Putamen (tissue), 1 donor: ENCODE measurements around the gene MICALL1.

Source experiments
- DNase-seq: peaks from one replicate; pipeline ENCODE4 v3.0.0-alpha.2; 2016; ENCODE audit warnings: low spot score

The MICALL1 gene

GRCh38 chr22:37904572-37905533 lies 1.2 kb upstream of the MICALL1 start:
- DNase-seq: no peak

- DNase-seq: no peak
Observed at GRCh38 chr22:37906364-37907008, 389 bp downstream of the MICALL1 start.

- DNase-seq: no peak
Observed at GRCh38 chr22:37907036-37907954, 1.2 kb downstream of the MICALL1 start.

- no peak for DNase-seq
Observed at GRCh38 chr22:37909766-37910165, 3.7 kb downstream of the MICALL1 start.

- no peak for DNase-seq
Observed at GRCh38 chr22:37910890-37911672, 5.0 kb downstream of the MICALL1 start.

- DNase-seq: no peak
Observed at GRCh38 chr22:37911697-37912096, 5.6 kb downstream of the MICALL1 start.

GRCh38 chr22:37912171-37912570 lies 6.1 kb downstream of the MICALL1 start:
- no peak for DNase-seq

- no peak for DNase-seq
Observed at GRCh38 chr22:37913233-37913721, 7.2 kb downstream of the MICALL1 start.

GRCh38 chr22:37916311-37916710 lies 10.2 kb downstream of the MICALL1 start:
- DNase-seq: no peak

- no peak for DNase-seq
Observed at GRCh38 chr22:37917874-37918548, 11.9 kb downstream of the MICALL1 start.

GRCh38 chr22:37918580-37919270 lies 12.6 kb downstream of the MICALL1 start:
- DNase-seq: no peak

- DNase-seq: no peak
Observed at GRCh38 chr22:37920126-37920525, 14.0 kb downstream of the MICALL1 start.

- no peak for DNase-seq
Observed at GRCh38 chr22:37922191-37922590, 16.1 kb downstream of the MICALL1 start.

GRCh38 chr22:37923927-37924326 lies 17.8 kb downstream of the MICALL1 start:
- no peak for DNase-seq

GRCh38 chr22:37924386-37925065 lies 18.4 kb downstream of the MICALL1 start:
- no peak for DNase-seq

- DNase-seq: no peak
Observed at GRCh38 chr22:37925330-37925729, 19.2 kb downstream of the MICALL1 start.

- DNase-seq: no peak
Observed at GRCh38 chr22:37925767-37926166, 19.7 kb downstream of the MICALL1 start.

- no peak for DNase-seq
Observed at GRCh38 chr22:37926358-37926757, 20.3 kb downstream of the MICALL1 start.
